H1 (cell line): Measurements from ENCODE around the gene ZNF451. TPM values are rescaled to one million over a fixed set of nuclear protein-coding genes. Genes with fewer than 3 reads are reported as not detected.

Source experiments
- CTCF ChIA-PET: fragments of 300-600 bp; sonication (Branson Sonifier 250); formaldehyde crosslinking; loops from one replicate; lab custom pipeline; 2021; ENCODE audit not compliant: partially characterized antibody; lab: Charles Lee
- POLR2A ChIA-PET: fragments of 300-600 bp; sonication (Branson Sonifier 250); formaldehyde crosslinking; loops from one replicate; lab custom pipeline; 2021; ENCODE audit warnings: inconsistent platforms; ENCODE audit not compliant: partially characterized antibody; lab: Charles Lee
- DNase-seq, 2 experiments: peaks; one replicate each; pipeline versions ENCODE4 v3.0.0 to v3.0.0-alpha.2; 2010 to 2022; ENCODE audit warnings: low spot score in 2 of 2, low read depth in 1 of 2, mixed read lengths in 1 of 2
- FAIRE-seq: peaks from 2 replicates; lab custom pipeline; 2011; peaks lifted over from hg19 to GRCh38; lab: Jason Lieb, UNC
- H2AFZ ChIP-seq: 2 replicates; pipeline ENCODE4 v1.8.1; 2012; ENCODE audit warnings: low read length, inconsistent platforms
- H2AK5ac ChIP-seq: 2 replicates; pipeline ENCODE4 v1.6.1; 2013; ENCODE audit warnings: low read depth, low read length
- H2BK120ac ChIP-seq: replicated peaks from 2 replicates; pipeline ENCODE3; 2013; ENCODE audit warnings: low read depth, low read length, inconsistent platforms
- H2BK12ac ChIP-seq: 2 replicates; pipeline ENCODE4 v1.6.1; 2013; ENCODE audit warnings: low read depth, low read length
- H2BK15ac ChIP-seq: 2 replicates; pipeline ENCODE4 v1.6.1; 2013; ENCODE audit warnings: low read length
- H2BK20ac ChIP-seq: 2 replicates; pipeline ENCODE4 v1.6.1; 2013; ENCODE audit warnings: low read length
- H2BK5ac ChIP-seq: 2 replicates; pipeline ENCODE4 v1.6.1; 2013; ENCODE audit warnings: low read depth, low read length
- H3K14ac ChIP-seq: 2 replicates; pipeline ENCODE4 v1.6.1; 2013; ENCODE audit warnings: inconsistent platforms; ENCODE audit not compliant: insufficient read length
- H3K18ac ChIP-seq: 2 replicates; pipeline ENCODE4 v1.6.1; 2013; ENCODE audit warnings: low read length; ENCODE audit errors: extremely low read depth
- H3K23ac ChIP-seq: 2 replicates; pipeline ENCODE4 v1.6.1; 2013; ENCODE audit warnings: inconsistent platforms; ENCODE audit not compliant: insufficient read length
- H3K23me2 ChIP-seq: 2 replicates; pipeline ENCODE4 v1.6.1; 2013; ENCODE audit warnings: low read depth, low read length
- H3K27ac ChIP-seq: 2 replicates; pipeline ENCODE4 v1.6.1; 2011; ENCODE audit warnings: low read depth, low read length, inconsistent platforms
- H3K27me3 ChIP-seq, 4 experiments: replicated peaks in 1 of 4; 1 replicate in 1 of 4; 2 replicates in 3 of 4; pipeline versions ENCODE4 v1.6.1 to v1.8.1; 2011 to 2013; ENCODE audit warnings: low read length in 3 of 4, mild to moderate bottlenecking in 3 of 4, inconsistent platforms in 2 of 4, mixed read lengths in 2 of 4, moderate library complexity in 1 of 4; ENCODE audit not compliant: control insufficient read depth in 3 of 4, insufficient read depth in 3 of 4; ENCODE audit errors: extremely low read depth in 1 of 4
- H3K36me3 ChIP-seq, 4 experiments: 2 replicates each; pipeline versions ENCODE4 v1.6.1 to v1.8.1; 2011 to 2013; ENCODE audit warnings: mild to moderate bottlenecking in 4 of 4, low read length in 3 of 4, moderate library complexity in 2 of 4, control low read depth in 1 of 4, inconsistent platforms in 1 of 4; ENCODE audit not compliant: insufficient read depth in 4 of 4, control insufficient read depth in 2 of 4
- H3K4ac ChIP-seq: replicated peaks from 2 replicates; pipeline ENCODE3; 2013; ENCODE audit warnings: low read length, low read depth, mixed read lengths, inconsistent platforms; ENCODE audit not compliant: insufficient read length
- H3K4me1 ChIP-seq, 4 experiments: replicated peaks in 1 of 4; 1 replicate in 1 of 4; 2 replicates in 3 of 4; pipeline versions ENCODE4 v1.6.1 to v1.8.1; 2011 to 2013; ENCODE audit warnings: low read length in 3 of 4, inconsistent platforms in 2 of 4, mixed read lengths in 1 of 4; ENCODE audit not compliant: insufficient read depth in 4 of 4, control insufficient read depth in 3 of 4
- H3K4me2 ChIP-seq, 2 experiments: 2 replicates each; pipeline versions ENCODE4 v1.6.1 to v1.8.1; 2011 to 2013; ENCODE audit warnings: low read depth in 2 of 2, low read length in 2 of 2, control low read depth in 1 of 2, inconsistent platforms in 1 of 2, mild to moderate bottlenecking in 1 of 2; ENCODE audit not compliant: insufficient read depth in 1 of 2
- H3K4me3 ChIP-seq, 4 experiments: fragments of 200-600, 300-600 bp in 1 of 4; sonication (generic), shearing (Covaris generic), sonication (Bioruptor Twin) in 1 of 4; 2 replicates each; pipeline versions ENCODE4 v1.5.1 to v1.8.1; 2011 to 2016; ENCODE audit warnings: low read length in 4 of 4, low read depth in 3 of 4, control low read depth in 2 of 4, inconsistent platforms in 2 of 4, mild to moderate bottlenecking in 2 of 4, mixed read lengths in 1 of 4, moderate library complexity in 1 of 4; ENCODE audit not compliant: insufficient read depth in 2 of 4; ENCODE audit errors: extremely low read depth in 1 of 4
- H3K56ac ChIP-seq: replicated peaks from 2 replicates; pipeline ENCODE3; 2013; ENCODE audit warnings: low read depth, mild to moderate bottlenecking, mixed read lengths, low read length, inconsistent platforms; ENCODE audit not compliant: insufficient read length
- H3K79me1 ChIP-seq: 2 replicates; pipeline ENCODE4 v1.6.1; 2013; ENCODE audit warnings: low read depth, low read length, control low read depth
- H3K79me2 ChIP-seq, 2 experiments: 2 replicates each; pipeline versions ENCODE4 v1.6.1 to v1.8.1; 2012 to 2013; ENCODE audit warnings: low read length in 2 of 2, mild to moderate bottlenecking in 2 of 2, inconsistent platforms in 1 of 2; ENCODE audit not compliant: insufficient read depth in 2 of 2, control insufficient read depth in 1 of 2
- H3K9ac ChIP-seq, 4 experiments: replicated peaks in 1 of 4; 1 replicate in 1 of 4; 2 replicates in 3 of 4; pipeline versions ENCODE4 v1.6.1 to v1.8.1; 2011 to 2013; ENCODE audit warnings: low read depth in 3 of 4, low read length in 3 of 4, control low read depth in 2 of 4, mild to moderate bottlenecking in 2 of 4, moderate library complexity in 2 of 4, inconsistent platforms in 1 of 4; ENCODE audit errors: extremely low read depth in 1 of 4
- H3K9me3 ChIP-seq, 2 experiments: 2 replicates each; pipeline versions ENCODE4 v1.6.1 to v1.8.1; 2012 to 2013; ENCODE audit warnings: mild to moderate bottlenecking in 2 of 2, moderate library complexity in 2 of 2, control low read depth in 1 of 2, inconsistent platforms in 1 of 2, low read depth in 1 of 2, low read length in 1 of 2, mixed read lengths in 1 of 2; ENCODE audit not compliant: insufficient read depth in 2 of 2
- H4K20me1 ChIP-seq, 2 experiments: replicated peaks in 1 of 2; 2 replicates each; pipeline versions ENCODE3 to v1.8.1; 2011 to 2013; ENCODE audit warnings: inconsistent platforms in 2 of 2, low read length in 2 of 2, mild to moderate bottlenecking in 1 of 2; ENCODE audit not compliant: insufficient read depth in 2 of 2, control insufficient read depth in 1 of 2
- H4K5ac ChIP-seq: 2 replicates; pipeline ENCODE4 v1.6.1; 2013; ENCODE audit warnings: low read length, low read depth, mixed read lengths, inconsistent platforms; ENCODE audit not compliant: insufficient read length
- H4K8ac ChIP-seq: 2 replicates; pipeline ENCODE4 v1.8.0; 2013; ENCODE audit warnings: mild to moderate bottlenecking, moderate library complexity, low read length, inconsistent platforms; ENCODE audit not compliant: insufficient read depth; ENCODE audit errors: extremely low read depth
- H4K91ac ChIP-seq: replicated peaks from 2 replicates; pipeline ENCODE3; 2013; ENCODE audit warnings: low read length, mixed read lengths, inconsistent platforms; ENCODE audit not compliant: insufficient read length
- CBX5 ChIP-seq: fragments of 300-800, 300-1000 bp; sonication (generic); IDR thresholded peaks from 2 replicates; pipeline ENCODE4 v1.7.1; 2016; ENCODE audit warnings: antibody characterized with exemption, low read length, low read depth
- E2F6 ChIP-seq: IDR thresholded peaks from 2 replicates; pipeline ENCODE4 v1.6.1; 2012; ENCODE audit warnings: inconsistent platforms
- GABPA ChIP-seq: IDR thresholded peaks from 2 replicates; pipeline ENCODE4 v1.6.1; 2011; ENCODE audit warnings: mild to moderate bottlenecking, low read length, moderate library complexity, borderline replicate concordance; ENCODE audit not compliant: insufficient read depth
- RNF2 ChIP-seq: fragments of 200-900, 300-1000 bp; sonication (generic); IDR thresholded peaks from 2 replicates; pipeline ENCODE4 v1.7.1; 2016; ENCODE audit warnings: borderline replicate concordance, low read depth, mild to moderate bottlenecking, antibody characterized with exemption, low read length; ENCODE audit not compliant: poor library complexity, severe bottlenecking; ENCODE audit errors: missing control alignments
- TEAD4 ChIP-seq: IDR thresholded peaks from 2 replicates; pipeline ENCODE4 v1.6.1; 2012; ENCODE audit warnings: low read depth, low read length, inconsistent platforms, mixed read lengths
- WGBS, 2 experiments: shearing (Covaris generic) in 1 of 2; methylation state at CpG; one replicate each; pipeline versions ENCODE4 v1.1.6 to v1.1.7; 2013 to 2015; ENCODE audit warnings: low lambda C conversion rate in 2 of 2, mixed read lengths in 2 of 2, inconsistent platforms in 1 of 2, low coverage in 1 of 2, missing lambda C conversion rate in 1 of 2; ENCODE audit not compliant: insufficient replicate concordance in 2 of 2, insufficient coverage in 1 of 2, insufficient read length in 1 of 2; ENCODE audit errors: extremely low coverage in 1 of 2, missing lambda C conversion rate in 1 of 2; 5-methylcytosine and 5-hydroxymethylcytosine counted together
- polyA plus RNA-seq, 7 experiments: library from polyadenylated mRNA; depleted of rRNA in 3 of 7; stranded (reverse) in 5 of 7; unstranded in 2 of 7; fragments of >200 nt in 5 of 7; fragments of 200-250 nt in 2 of 7; gene quantifications; 1 replicate in 5 of 7; 2 replicates in 1 of 7; 4 replicates in 1 of 7; pipeline versions ENCODE4 v1.2.1 to v1.2.3, GENCODE V29; 2011 to 2013; ENCODE audit warnings: missing spikeins in 2 of 7, mixed read lengths in 2 of 7
- total RNA-seq: library from RNA; stranded (reverse); fragmentation: NEBNext Ultra II Directional; extraction: Animal tissue kit (Norgen Biotek cat#: 25700); gene quantifications from 2 replicates; pipeline ENCODE4 v1.2.1, GENCODE V29; 2021
- TF ChIP-seq, protein P1 (sequence below): IDR thresholded peaks from 2 replicates; pipeline ENCODE4 v1.6.1; 2011; ENCODE audit warnings: low read depth, mild to moderate bottlenecking, low read length; ENCODE audit not compliant: insufficient read depth

ZNF451 gene
- total and polyA plus RNA-seq, 2 of the 8 experiments (the other 6 are each of a cell fraction or from before 2014, with no cell fraction given), result 10.7 to 56.8 TPM

DNA sequence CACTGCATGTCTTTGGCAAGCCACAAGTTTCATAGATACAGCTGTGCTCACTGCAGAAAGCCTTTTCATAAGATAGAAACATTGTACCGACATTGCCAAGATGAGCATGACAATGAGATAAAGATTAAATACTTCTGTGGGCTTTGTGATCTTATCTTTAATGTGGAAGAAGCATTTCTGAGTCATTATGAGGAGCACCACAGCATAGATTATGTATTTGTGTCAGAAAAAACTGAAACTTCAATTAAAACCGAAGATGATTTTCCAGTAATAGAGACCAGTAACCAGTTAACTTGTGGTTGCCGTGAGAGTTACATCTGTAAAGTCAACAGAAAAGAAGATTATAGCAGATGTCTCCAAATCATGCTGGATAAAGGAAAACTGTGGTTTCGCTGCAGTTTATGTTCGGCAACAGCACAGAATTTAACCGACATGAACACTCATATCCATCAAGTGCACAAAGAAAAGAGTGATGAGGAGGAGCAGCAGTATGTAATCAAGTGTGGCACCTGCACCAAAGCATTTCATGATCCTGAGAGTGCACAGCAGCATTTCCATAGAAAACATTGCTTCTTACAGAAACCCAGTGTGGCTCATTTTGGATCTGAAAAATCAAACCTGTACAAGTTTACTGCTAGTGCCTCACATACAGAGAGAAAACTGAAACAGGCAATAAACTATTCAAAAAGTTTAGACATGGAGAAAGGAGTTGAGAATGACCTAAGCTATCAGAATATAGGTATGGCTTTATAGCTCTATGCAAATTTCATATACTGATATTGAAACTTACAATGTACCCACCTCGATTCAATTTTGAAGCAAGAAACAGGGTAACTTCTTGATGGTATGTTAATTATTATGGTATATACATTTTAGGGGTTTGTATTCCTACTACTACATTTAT, 58.2 kb downstream of the ZNF451 start:
- no peak overlapping the region for H2BK20ac ChIP-seq
- H3K4me1 ChIP-seq, result no peaks in the 10 kb centered on the region
- H3K9ac ChIP-seq, result no peak overlapping the region
- H2BK15ac ChIP-seq, result no peak overlapping the region
- H3K23me2 ChIP-seq, result no peaks in the 10 kb centered on the region; the same call in 1 of the 2 replicates
- H3K9me3 ChIP-seq, result no peaks in the 10 kb centered on the region
- no peak overlapping the region for H3K4me2 ChIP-seq
- DNase-seq, result no peak
- no peak overlapping the region for H2BK12ac ChIP-seq
- H3K56ac ChIP-seq, result no peak overlapping the region
- 91% methylated on average over 7 of the region's 7 CpGs; no CpG with 5 or more reads in 1 of the 2 experiments for WGBS, 2 experiments
- H3K18ac ChIP-seq, result no peak overlapping the region
- no peak overlapping the region for H3K23ac ChIP-seq
- POLR2A ChIA-PET, result interaction anchor here (1.2 kb wide), 1 partner anchor 9 kb away, joined by 3 read pairs; no protein-coding TSS in a partner anchor
- H3K4me3 ChIP-seq, result no peak overlapping the region
- no peak overlapping the region for H3K14ac ChIP-seq
- TF ChIP-seq RNF2 (no peak), TEAD4 (no peak), CBX5 (no peak), E2F6 (no peak), GABPA (no peak)
- TF ChIP-seq, protein P1, sequence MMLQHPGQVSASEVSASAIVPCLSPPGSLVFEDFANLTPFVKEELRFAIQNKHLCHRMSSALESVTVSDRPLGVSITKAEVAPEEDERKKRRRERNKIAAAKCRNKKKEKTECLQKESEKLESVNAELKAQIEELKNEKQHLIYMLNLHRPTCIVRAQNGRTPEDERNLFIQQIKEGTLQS, result no peak
- H4K5ac ChIP-seq, result no peak overlapping the region
- H4K91ac ChIP-seq, result no peak overlapping the region
- no peaks in the 10 kb centered on the region for H3K27me3 ChIP-seq
- peaks cover 0 to 2% of the 10 kb centered on the region in 2 experiments for H4K20me1 ChIP-seq
- H2AK5ac ChIP-seq, result no peak overlapping the region
- no peak overlapping the region for H3K27ac ChIP-seq
- no peak overlapping the region for H2BK120ac ChIP-seq
- no peak overlapping the region for H3K4ac ChIP-seq
- no peak overlapping the region for H2AFZ ChIP-seq
- H4K8ac ChIP-seq, result no peak overlapping the region
- no peak for FAIRE-seq
- peaks cover 2 to 32% (median 14%) of the 10 kb centered on the region in 4 experiments; a peak in 6 of 8 replicates for H3K36me3 ChIP-seq
- H3K79me2 ChIP-seq, result no peaks in the 10 kb centered on the region
- no peaks in the 10 kb centered on the region for H3K79me1 ChIP-seq
- CTCF ChIA-PET, result interaction anchor here (1.1 kb wide), 1 partner anchor 15 kb away, joined by 4 read pairs; no protein-coding TSS in a partner anchor
- H2BK5ac ChIP-seq, result no peak overlapping the region
